Suprapubic skin (tissue), 3 donors: ENCODE measurements around the gene RPTOR.

Experiments used
- CTCF ChIP-seq, 2 donors: fragments of 200-600 bp in 1 of 2; fragments of 450-650 bp in 1 of 2; sonication (generic) in 1 of 2; IDR thresholded peaks; one replicate each; pipeline ENCODE4 v1.5.1; 2016 to 2019; ENCODE audit warnings: antibody characterized with exemption in 2 of 2, mild to moderate bottlenecking in 1 of 2, moderate library complexity in 1 of 2
- EP300 ChIP-seq: sonication (generic); formaldehyde crosslinking; IDR thresholded peaks from one replicate; pipeline ENCODE4 v1.6.1; 2017; ENCODE audit warnings: antibody characterized with exemption

- TF ChIP-seq CTCF (IDR thresholded peaks at IDR 0.05) (no peak), EP300 (no peak)
These were observed 323.5 kb downstream of the RPTOR start for GRCh38 chr17:80868022-80868609.
